ENCODE data around the gene ASPN. TPM values are rescaled to one million over a fixed set of nuclear protein-coding genes. Genes with fewer than 3 reads are reported as not detected.

Gene ASPN
- total RNA-seq, 4 donors from 2014 or later, result 1.4 to 4.2 (median 3.1) TPM

GRCh38 chr9:92527832-92528521, 45.7 kb upstream of the ASPN start:
- no peaks in the 10 kb centered on the region for H3K9me3 ChIP-seq
- no peak overlapping the region for H3K4me3 ChIP-seq
- ATAC-seq, result no peak
- H3K36me3 ChIP-seq, result no peaks in the 10 kb centered on the region
- H3K27ac ChIP-seq, result peak overlapping the region in 2 of 4 donors; percentile 19 to 24
- in situ Hi-C loops (cut with MboI; ENCODE audit: low sequenced_read_pairs in 4 of 4) (no loop called here), intact Hi-C loops (cut with DNase I; ENCODE audit: low total_unique reads) (no loop called here)
- H3K27me3 ChIP-seq, result no peaks in the 10 kb centered on the region
- H3K4me1 ChIP-seq, result no peaks in the 10 kb centered on the region
- no peak for DNase-seq
- TF ChIP-seq POLR2A (IDR thresholded peaks at IDR 0.05), result no peak
- no peak for TF ChIP-seq CTCF (IDR thresholded peaks at IDR 0.05 in 4 of 5, conservative IDR thresholded peaks at IDR 0.05 in 1 of 5)

GRCh38 chr9:92527291-92527828, 45.1 kb upstream of the ASPN start:
- H3K4me3 ChIP-seq, result no peak overlapping the region
- no peaks in the 10 kb centered on the region for H3K27me3 ChIP-seq
- no peaks in the 10 kb centered on the region for H3K4me1 ChIP-seq
- in situ Hi-C loops (cut with MboI; ENCODE audit: low sequenced_read_pairs in 4 of 4) (no loop called here), intact Hi-C loops (cut with DNase I; ENCODE audit: low total_unique reads) (no loop called here)
- ATAC-seq (no peak), DNase-seq (no peak)
- no peak overlapping the region for H3K27ac ChIP-seq
- no peaks in the 10 kb centered on the region for H3K36me3 ChIP-seq
- H3K9me3 ChIP-seq, result no peaks in the 10 kb centered on the region
- TF ChIP-seq CTCF (IDR thresholded peaks at IDR 0.05 in 4 of 5, conservative IDR thresholded peaks at IDR 0.05 in 1 of 5), result no peak
- no peak for TF ChIP-seq POLR2A (IDR thresholded peaks at IDR 0.05)

- Histone ChIP-seq H3K9me3 (no peaks in the 10 kb centered on the region), H3K4me1 (no peaks in the 10 kb centered on the region), H3K36me3 (no peaks in the 10 kb centered on the region), H3K27ac (no peak overlapping the region), H3K27me3 (no peaks in the 10 kb centered on the region), H3K4me3 (no peak overlapping the region)
- intact Hi-C loops (cut with DNase I; ENCODE audit: low total_unique reads) (no loop called here), in situ Hi-C loops (cut with MboI; ENCODE audit: low sequenced_read_pairs in 4 of 4) (no loop called here)
- ATAC-seq, result no peak
- no peak for DNase-seq
- TF ChIP-seq CTCF (IDR thresholded peaks at IDR 0.05 in 4 of 5, conservative IDR thresholded peaks at IDR 0.05 in 1 of 5) (no peak), POLR2A (IDR thresholded peaks at IDR 0.05) (no peak)
These were observed 43.0 kb upstream of the ASPN start for GRCh38 chr9:92525306-92525705.

DNA sequence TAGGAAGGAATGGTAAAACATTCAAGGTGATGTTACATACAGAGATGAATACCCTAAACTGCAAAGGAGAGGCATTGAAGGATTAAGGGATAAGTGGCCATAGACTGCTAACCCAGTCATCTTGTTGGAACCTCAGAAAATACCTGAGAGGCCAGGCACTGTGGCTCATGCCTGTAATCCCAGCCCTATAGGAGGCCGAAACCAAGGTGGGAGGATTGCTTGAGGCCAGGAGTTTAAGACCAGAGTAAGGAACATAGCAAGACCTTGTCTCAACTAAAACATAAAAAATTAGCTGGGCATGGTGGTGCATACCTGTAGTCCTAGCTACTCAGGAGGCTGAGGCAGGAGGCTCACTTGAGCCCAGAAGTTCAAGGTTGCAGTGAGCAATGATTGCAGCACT, 42.6 kb upstream of the ASPN start:
- in situ Hi-C loops (cut with MboI; ENCODE audit: low sequenced_read_pairs in 4 of 4) (loop anchor here in 1 of 4 donors (25.0 kb wide), 1 partner anchor 87 kb away; no protein-coding TSS in a partner anchor), intact Hi-C loops (cut with DNase I; ENCODE audit: low total_unique reads) (no loop called here)
- H3K27ac ChIP-seq, result no peak overlapping the region
- no peak overlapping the region for H3K4me3 ChIP-seq
- H3K27me3 ChIP-seq, result no peaks in the 10 kb centered on the region
- no peak for ATAC-seq
- TF ChIP-seq CTCF (IDR thresholded peaks at IDR 0.05 in 4 of 5, conservative IDR thresholded peaks at IDR 0.05 in 1 of 5) (no peak), POLR2A (IDR thresholded peaks at IDR 0.05) (no peak)
- DNase-seq, result no peak
- H3K36me3 ChIP-seq, result no peaks in the 10 kb centered on the region
- no peaks in the 10 kb centered on the region for H3K4me1 ChIP-seq
- H3K9me3 ChIP-seq, result no peaks in the 10 kb centered on the region
